ENCODE data around the gene CLIP2.
"Not testable (repeated sequence)": the region's sequence is repeated elsewhere in the genome, so short reads cannot be mapped to it uniquely, and the experiment has no call there.

The CLIP2 gene

GRCh38 chr7:74297516-74298233 is 8.5 kb downstream of the CLIP2 start:
- no peak for DNase-seq (ENCODE audit: low spot score)

GRCh38 chr7:74299401-74299800 is 10.2 kb downstream of the CLIP2 start:
- DNase-seq (ENCODE audit: low spot score), result no peak

GRCh38 chr7:74300926-74301325 is 11.7 kb downstream of the CLIP2 start:
- no peak for DNase-seq (ENCODE audit: low spot score)

- no peak for DNase-seq (ENCODE audit: low spot score)
Measured at GRCh38 chr7:74302745-74303221, 13.6 kb downstream of the CLIP2 start.

GRCh38 chr7:74304550-74304949 is 15.3 kb downstream of the CLIP2 start:
- no peak for DNase-seq (ENCODE audit: low spot score)

GRCh38 chr7:74306004-74306729 is 17.0 kb downstream of the CLIP2 start:
- DNase-seq (ENCODE audit: low spot score), result no peak

- DNase-seq (ENCODE audit: low spot score), result no peak
Measured at GRCh38 chr7:74306730-74307469, 17.7 kb downstream of the CLIP2 start.

- no peak for DNase-seq (ENCODE audit: low spot score)
Measured at GRCh38 chr7:74307738-74308505, 18.7 kb downstream of the CLIP2 start.

GRCh38 chr7:74309181-74309580 is 20.0 kb downstream of the CLIP2 start:
- no peak for DNase-seq (ENCODE audit: low spot score)

GRCh38 chr7:74311305-74311744 is 22.1 kb downstream of the CLIP2 start:
- DNase-seq (ENCODE audit: low spot score), result peak; percentile 73

GRCh38 chr7:74312418-74313028 is 23.3 kb downstream of the CLIP2 start:
- DNase-seq (ENCODE audit: low spot score), result no peak

- DNase-seq (ENCODE audit: low spot score), result not testable (repeated sequence)
Measured at GRCh38 chr7:74315891-74316290, 26.7 kb downstream of the CLIP2 start.

- DNase-seq (ENCODE audit: low spot score), result no peak
Measured at GRCh38 chr7:74317146-74317782, 28.1 kb downstream of the CLIP2 start.

- DNase-seq (ENCODE audit: low spot score), result no peak
Measured at GRCh38 chr7:74318043-74318442, 28.8 kb downstream of the CLIP2 start.

GRCh38 chr7:74320645-74321221 is 31.5 kb downstream of the CLIP2 start:
- DNase-seq (ENCODE audit: low spot score), result no peak

GRCh38 chr7:74322892-74323291 is 33.7 kb downstream of the CLIP2 start:
- DNase-seq (ENCODE audit: low spot score), result not testable (repeated sequence)

- no peak for DNase-seq (ENCODE audit: low spot score)
Measured at GRCh38 chr7:74324531-74325209, 35.5 kb downstream of the CLIP2 start.

GRCh38 chr7:74325210-74325565 is 36.0 kb downstream of the CLIP2 start:
- no peak for DNase-seq (ENCODE audit: low spot score)

- DNase-seq (ENCODE audit: low spot score), result no peak
Measured at GRCh38 chr7:74329225-74329624, 40.0 kb downstream of the CLIP2 start.
